Activated CD8-positive, alpha-beta memory T cell treated with anti-CD3 and anti-CD28 coated beads for 48 hours (primary cell): ENCODE data around the gene IFT43.
A peak's percentile ranks its signal among the peaks of the same experiment; 100 is the strongest.

ENCODE experiments used
- DNase-seq, 3 experiments: peaks; one replicate each; pipeline ENCODE4 v3.0.0-alpha.2; 2020; ENCODE audit warnings: low read depth in 2 of 3, low spot score in 2 of 3

Gene IFT43

GRCh38 chr14:75985618-75986438 lies at the start of gene IFT43:
Gene IFT43 (plus strand): TSS chr14:75985763. CDS start chr14:75985787, 24 bp downstream.
- DNase-seq = peak; percentile 68 to 89 (median 83)

- no peak for DNase-seq
Observed at GRCh38 chr14:75939200-75939599, 46.4 kb upstream of the IFT43 start.

- DNase-seq = no peak
Observed at GRCh38 chr14:75941030-75941429, 44.5 kb upstream of the IFT43 start.

- DNase-seq = no peak
Observed at GRCh38 chr14:75944607-75945241, 40.8 kb upstream of the IFT43 start.

- DNase-seq = no peak
Observed at GRCh38 chr14:75946785-75947184, 38.8 kb upstream of the IFT43 start.

GRCh38 chr14:75952489-75952888 lies 33.1 kb upstream of the IFT43 start:
- DNase-seq = no peak

- DNase-seq = no peak
Observed at GRCh38 chr14:75959031-75959430, 26.5 kb upstream of the IFT43 start.

GRCh38 chr14:75960231-75960630 lies 25.3 kb upstream of the IFT43 start:
- DNase-seq = no peak

GRCh38 chr14:75961662-75962061 lies 23.9 kb upstream of the IFT43 start:
- no peak for DNase-seq

GRCh38 chr14:75967866-75968265 lies 17.7 kb upstream of the IFT43 start:
- DNase-seq = no peak

- DNase-seq = no peak
Observed at GRCh38 chr14:75968456-75968855, 17.1 kb upstream of the IFT43 start.

- no peak for DNase-seq
Observed at GRCh38 chr14:75969126-75969525, 16.4 kb upstream of the IFT43 start.

GRCh38 chr14:75969891-75970290 lies 15.7 kb upstream of the IFT43 start:
- DNase-seq = no peak

- no peak for DNase-seq
Observed at GRCh38 chr14:75970989-75971388, 14.6 kb upstream of the IFT43 start.

- no peak for DNase-seq
Observed at GRCh38 chr14:75971509-75971908, 14.1 kb upstream of the IFT43 start.

GRCh38 chr14:75972801-75973421 lies 12.7 kb upstream of the IFT43 start:
- no peak for DNase-seq

- no peak for DNase-seq
Observed at GRCh38 chr14:75976826-75977581, 8.6 kb upstream of the IFT43 start.

- no peak for DNase-seq
Observed at GRCh38 chr14:75977582-75977943, 8.0 kb upstream of the IFT43 start.

- no peak for DNase-seq
Observed at GRCh38 chr14:75978249-75978731, 7.3 kb upstream of the IFT43 start.

GRCh38 chr14:75979071-75979571 lies 6.4 kb upstream of the IFT43 start:
- no peak for DNase-seq
